WTC11 (cell line): ENCODE results near the gene SPOCK2. TPM values are rescaled to one million over a fixed set of nuclear protein-coding genes. Genes with fewer than 3 reads are reported as not detected.

Experiments used
- ATAC-seq: fragments of 200-7000 bp; cut with Tn5 transposase; 2 replicates; pipeline ENCODE4 v1.10.0; 2021; ENCODE audit warnings: mild to moderate bottlenecking, moderate library complexity
- CTCF ChIA-PET: fragments of 300-600 bp; sonication (Branson Sonifier 250); formaldehyde crosslinking; loops from one replicate; lab custom pipeline; 2021; ENCODE audit warnings: antibody characterized with exemption; lab: Charles Lee
- POLR2A ChIA-PET: fragments of 350-600 bp; sonication (Branson Sonifier 250); formaldehyde crosslinking; loops from one replicate; lab custom pipeline; 2021; ENCODE audit warnings: antibody characterized with exemption; lab: Charles Lee
- DNase-seq: peaks from one replicate; pipeline ENCODE4 v3.0.0; 2021; ENCODE audit warnings: low spot score
- H3K27ac Mint-ChIP-seq: 2 replicates; pipeline ENCODE4 v1.8.0; 2021; ENCODE audit warnings: mixed read lengths
- H3K27me3 Mint-ChIP-seq: 2 replicates; pipeline ENCODE4 v1.8.0; 2021; ENCODE audit warnings: low read depth, mild to moderate bottlenecking, moderate library complexity, mixed read lengths
- H3K36me3 Mint-ChIP-seq: 2 replicates; pipeline ENCODE4 v1.8.0; 2021; ENCODE audit warnings: mixed read lengths
- H3K4me1 Mint-ChIP-seq: 2 replicates; pipeline ENCODE4 v1.8.0; 2022; ENCODE audit warnings: mixed read lengths
- H3K4me3 Mint-ChIP-seq: 2 replicates; pipeline ENCODE4 v1.8.0; 2021; ENCODE audit warnings: mild to moderate bottlenecking, moderate library complexity, mixed read lengths
- H3K9me3 Mint-ChIP-seq: 2 replicates; pipeline ENCODE4 v1.8.0; 2021; ENCODE audit warnings: mixed read lengths
- ATF1 ChIP-seq: sonication (generic); formaldehyde crosslinking; IDR thresholded peaks from 2 replicates; pipeline ENCODE4 v1.8.1; 2023; ENCODE audit warnings: mild to moderate bottlenecking, moderate library complexity, missing genetic modification reagents
- ELF4 ChIP-seq: sonication (generic); formaldehyde crosslinking; IDR thresholded peaks from 2 replicates; pipeline ENCODE4 v1.8.1; 2022; ENCODE audit warnings: low read depth, mild to moderate bottlenecking, moderate library complexity, missing genetic modification reagents
- ETV6 ChIP-seq: sonication (generic); formaldehyde crosslinking; IDR thresholded peaks from 2 replicates; pipeline ENCODE4 v1.8.1; 2022; ENCODE audit warnings: mild to moderate bottlenecking, missing genetic modification reagents
- GTF2I ChIP-seq: fragments of 250-450 bp; sonication (Bioruptor Pico); conservative IDR thresholded peaks from 2 replicates; pipeline ENCODE4 v1.4.0; 2021; ENCODE audit warnings: mild to moderate bottlenecking
- MXD4 ChIP-seq: fragments of 250-450 bp; sonication (Bioruptor Pico); IDR thresholded peaks from 2 replicates; pipeline ENCODE4 v1.8.0; 2021; ENCODE audit warnings: mild to moderate bottlenecking, moderate library complexity, borderline replicate concordance
- MYBL2 ChIP-seq: sonication (generic); formaldehyde crosslinking; IDR thresholded peaks from 2 replicates; pipeline ENCODE4 v1.8.1; 2023; ENCODE audit warnings: mild to moderate bottlenecking, moderate library complexity, missing genetic modification reagents
- NFYB ChIP-seq: sonication (generic); formaldehyde crosslinking; conservative IDR thresholded peaks from 2 replicates; pipeline ENCODE4 v1.8.0; 2022; ENCODE audit warnings: low read depth, missing genetic modification reagents
- RELA ChIP-seq: sonication (generic); formaldehyde crosslinking; IDR thresholded peaks from 2 replicates; pipeline ENCODE4 v1.8.1; 2022; ENCODE audit warnings: missing genetic modification reagents, mild to moderate bottlenecking, borderline replicate concordance
- SP1 ChIP-seq: sonication (generic); formaldehyde crosslinking; conservative IDR thresholded peaks from 2 replicates; pipeline ENCODE4 v1.8.1; 2022; ENCODE audit warnings: missing genetic modification reagents
- TCF7 ChIP-seq: sonication (generic); formaldehyde crosslinking; IDR thresholded peaks from 2 replicates; pipeline ENCODE4 v1.8.0; 2022; ENCODE audit warnings: mild to moderate bottlenecking, low read depth, missing genetic modification reagents, moderate library complexity
- TEAD4 ChIP-seq: sonication (generic); formaldehyde crosslinking; IDR thresholded peaks from 2 replicates; pipeline ENCODE4 v1.8.0; 2022; ENCODE audit warnings: mild to moderate bottlenecking, missing genetic modification reagents
- ZNF232 ChIP-seq: sonication (generic); formaldehyde crosslinking; IDR thresholded peaks from 2 replicates; pipeline ENCODE4 v1.8.0; 2022; ENCODE audit warnings: mild to moderate bottlenecking, missing genetic modification reagents
- ZNF317 ChIP-seq: sonication (generic); formaldehyde crosslinking; IDR thresholded peaks from 2 replicates; pipeline ENCODE4 v1.8.1; 2023; ENCODE audit warnings: low read depth, mild to moderate bottlenecking, moderate library complexity, missing genetic modification reagents, borderline replicate concordance
- ZNF423 ChIP-seq: fragments of 250-450 bp; sonication (Bioruptor Pico); IDR thresholded peaks from 2 replicates; pipeline ENCODE4 v2.1.2; 2022; ENCODE audit warnings: mild to moderate bottlenecking, moderate library complexity
- total RNA-seq: library from RNA; stranded (reverse); gene quantifications from 3 replicates; pipeline ENCODE4 v1.2.3, GENCODE V29; 2021
- TF ChIP-seq, protein P1 (sequence below): sonication (generic); formaldehyde crosslinking; IDR thresholded peaks from 2 replicates; pipeline ENCODE4 v1.8.0; 2023; ENCODE audit warnings: missing genetic modification reagents, mild to moderate bottlenecking, borderline replicate concordance
- TF ChIP-seq, protein P2 (sequence below): sonication (generic); formaldehyde crosslinking; IDR thresholded peaks from 2 replicates; pipeline ENCODE4 v1.8.1; 2022; ENCODE audit warnings: mild to moderate bottlenecking, moderate library complexity, missing genetic modification reagents
- TF ChIP-seq, protein P3 (sequence below): fragments of 250-450 bp; sonication (Bioruptor Pico); IDR thresholded peaks from 2 replicates; pipeline ENCODE4 v1.8.0; 2021; ENCODE audit warnings: mild to moderate bottlenecking

Gene SPOCK2
- total RNA-seq, 1 experiment from 2014 or later = 4.7 TPM

DNA sequence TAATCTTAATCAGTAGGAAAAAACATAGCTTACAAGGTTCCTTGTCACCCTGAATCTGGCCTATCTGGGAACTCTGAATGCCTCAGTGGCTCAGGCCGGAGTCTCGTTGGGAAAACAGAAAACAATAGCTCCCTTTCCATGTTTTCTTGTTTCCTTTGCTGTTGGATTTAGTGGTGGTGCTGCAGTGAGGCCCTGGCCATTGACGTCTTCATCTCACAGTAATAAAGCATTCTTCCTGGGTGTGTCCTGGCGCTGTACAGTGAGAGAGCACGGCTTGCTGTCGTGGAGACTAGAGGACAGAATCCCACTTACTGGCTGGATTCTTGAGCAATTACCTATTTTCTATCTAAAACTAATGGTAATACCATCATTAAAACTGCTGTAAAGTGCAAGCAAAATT lies 1.3 kb upstream of the SPOCK2 start:
- DNase-seq (no peak), ATAC-seq (no peak)
- Mint-ChIP-seq H3K27ac (no peak overlapping the region), H3K9me3 (no peaks in the 10 kb centered on the region), H3K27me3 (peaks cover 54% of the 10 kb centered on the region), H3K36me3 (no peaks in the 10 kb centered on the region), H3K4me3 (no peak overlapping the region), H3K4me1 (peaks cover 24% of the 10 kb centered on the region)
- POLR2A ChIA-PET = interaction anchor here (0.7 to 1.5 kb wide), 3 partner anchors 126 to 184 kb away, joined by 3 to 4 read pairs (median 3); partner anchors contain the start of genes ANAPC16, ASCC1 and DDIT4
- CTCF ChIA-PET = interaction anchor here (1.1 to 3.8 kb wide), 8 partner anchors 13 to 243 kb away, joined by 3 to 32 read pairs (median 4); no protein-coding TSS in a partner anchor
- TF ChIP-seq RELA (no peak), ELF4 (no peak), ZNF317 (CRISPR knock-in tag) (no peak), ZNF423 (CRISPR knock-in tag) (no peak), ETV6 (no peak), MYBL2 (no peak), GTF2I (CRISPR knock-in tag) (no peak), ZNF232 (CRISPR knock-in tag) (no peak), NFYB (CRISPR knock-in tag) (no peak), TEAD4 (CRISPR knock-in tag) (no peak), TCF7 (CRISPR knock-in tag) (no peak), MXD4 (CRISPR knock-in tag) (no peak), ATF1 (CRISPR knock-in tag) (no peak), SP1 (CRISPR knock-in tag) (no peak)
- TF ChIP-seq, protein P1, sequence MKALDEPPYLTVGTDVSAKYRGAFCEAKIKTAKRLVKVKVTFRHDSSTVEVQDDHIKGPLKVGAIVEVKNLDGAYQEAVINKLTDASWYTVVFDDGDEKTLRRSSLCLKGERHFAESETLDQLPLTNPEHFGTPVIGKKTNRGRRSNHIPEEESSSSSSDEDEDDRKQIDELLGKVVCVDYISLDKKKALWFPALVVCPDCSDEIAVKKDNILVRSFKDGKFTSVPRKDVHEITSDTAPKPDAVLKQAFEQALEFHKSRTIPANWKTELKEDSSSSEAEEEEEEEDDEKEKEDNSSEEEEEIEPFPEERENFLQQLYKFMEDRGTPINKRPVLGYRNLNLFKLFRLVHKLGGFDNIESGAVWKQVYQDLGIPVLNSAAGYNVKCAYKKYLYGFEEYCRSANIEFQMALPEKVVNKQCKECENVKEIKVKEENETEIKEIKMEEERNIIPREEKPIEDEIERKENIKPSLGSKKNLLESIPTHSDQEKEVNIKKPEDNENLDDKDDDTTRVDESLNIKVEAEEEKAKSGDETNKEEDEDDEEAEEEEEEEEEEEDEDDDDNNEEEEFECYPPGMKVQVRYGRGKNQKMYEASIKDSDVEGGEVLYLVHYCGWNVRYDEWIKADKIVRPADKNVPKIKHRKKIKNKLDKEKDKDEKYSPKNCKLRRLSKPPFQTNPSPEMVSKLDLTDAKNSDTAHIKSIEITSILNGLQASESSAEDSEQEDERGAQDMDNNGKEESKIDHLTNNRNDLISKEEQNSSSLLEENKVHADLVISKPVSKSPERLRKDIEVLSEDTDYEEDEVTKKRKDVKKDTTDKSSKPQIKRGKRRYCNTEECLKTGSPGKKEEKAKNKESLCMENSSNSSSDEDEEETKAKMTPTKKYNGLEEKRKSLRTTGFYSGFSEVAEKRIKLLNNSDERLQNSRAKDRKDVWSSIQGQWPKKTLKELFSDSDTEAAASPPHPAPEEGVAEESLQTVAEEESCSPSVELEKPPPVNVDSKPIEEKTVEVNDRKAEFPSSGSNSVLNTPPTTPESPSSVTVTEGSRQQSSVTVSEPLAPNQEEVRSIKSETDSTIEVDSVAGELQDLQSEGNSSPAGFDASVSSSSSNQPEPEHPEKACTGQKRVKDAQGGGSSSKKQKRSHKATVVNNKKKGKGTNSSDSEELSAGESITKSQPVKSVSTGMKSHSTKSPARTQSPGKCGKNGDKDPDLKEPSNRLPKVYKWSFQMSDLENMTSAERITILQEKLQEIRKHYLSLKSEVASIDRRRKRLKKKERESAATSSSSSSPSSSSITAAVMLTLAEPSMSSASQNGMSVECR (CRISPR knock-in tag) = no peak
- TF ChIP-seq, protein P2, sequence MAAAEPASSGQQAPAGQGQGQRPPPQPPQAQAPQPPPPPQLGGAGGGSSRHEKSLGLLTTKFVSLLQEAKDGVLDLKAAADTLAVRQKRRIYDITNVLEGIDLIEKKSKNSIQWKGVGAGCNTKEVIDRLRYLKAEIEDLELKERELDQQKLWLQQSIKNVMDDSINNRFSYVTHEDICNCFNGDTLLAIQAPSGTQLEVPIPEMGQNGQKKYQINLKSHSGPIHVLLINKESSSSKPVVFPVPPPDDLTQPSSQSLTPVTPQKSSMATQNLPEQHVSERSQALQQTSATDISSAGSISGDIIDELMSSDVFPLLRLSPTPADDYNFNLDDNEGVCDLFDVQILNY (CRISPR knock-in tag) = no peak
- TF ChIP-seq, protein P3, sequence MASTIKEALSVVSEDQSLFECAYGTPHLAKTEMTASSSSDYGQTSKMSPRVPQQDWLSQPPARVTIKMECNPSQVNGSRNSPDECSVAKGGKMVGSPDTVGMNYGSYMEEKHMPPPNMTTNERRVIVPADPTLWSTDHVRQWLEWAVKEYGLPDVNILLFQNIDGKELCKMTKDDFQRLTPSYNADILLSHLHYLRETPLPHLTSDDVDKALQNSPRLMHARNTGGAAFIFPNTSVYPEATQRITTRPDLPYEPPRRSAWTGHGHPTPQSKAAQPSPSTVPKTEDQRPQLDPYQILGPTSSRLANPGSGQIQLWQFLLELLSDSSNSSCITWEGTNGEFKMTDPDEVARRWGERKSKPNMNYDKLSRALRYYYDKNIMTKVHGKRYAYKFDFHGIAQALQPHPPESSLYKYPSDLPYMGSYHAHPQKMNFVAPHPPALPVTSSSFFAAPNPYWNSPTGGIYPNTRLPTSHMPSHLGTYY = no peak

DNA sequence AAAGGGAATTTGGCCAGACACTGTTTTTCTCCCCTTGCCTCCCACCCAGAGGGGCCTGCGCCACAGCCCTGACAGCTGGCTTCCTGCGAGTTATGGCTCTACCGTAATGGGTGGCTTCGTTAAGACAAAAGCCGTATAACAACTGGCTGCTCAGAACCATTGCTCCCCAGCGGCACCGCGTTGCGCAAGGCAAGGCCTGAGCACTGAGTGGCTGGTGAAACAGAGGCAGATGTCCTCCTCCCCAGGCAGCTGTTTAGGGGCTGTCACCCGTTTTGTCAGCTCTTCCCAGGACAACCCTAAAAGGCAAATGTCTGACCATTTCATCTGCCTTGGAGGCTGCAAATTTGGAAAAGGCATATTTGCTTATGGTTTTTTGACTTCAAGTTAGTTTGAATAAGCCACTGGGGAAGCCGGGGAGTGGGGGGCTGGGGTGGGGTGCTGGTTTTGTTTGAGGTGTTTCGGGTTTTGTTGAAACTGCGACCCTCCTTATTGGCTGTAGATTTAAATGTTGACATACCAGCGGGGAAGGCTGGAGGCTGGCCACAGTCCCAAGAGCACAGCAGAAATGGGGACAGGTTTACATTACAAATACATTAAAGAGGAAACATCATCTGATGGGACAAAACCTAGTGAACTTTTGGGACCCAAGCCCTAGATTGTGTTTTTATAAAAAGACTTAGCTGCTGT lies 681 bp upstream of the SPOCK2 start:
- peaks cover 55% of the 10 kb centered on the region for H3K27me3 Mint-ChIP-seq
- TF ChIP-seq TEAD4 (CRISPR knock-in tag) = no peak
- TF ChIP-seq, all 79 proteins: peak for 0
- H3K4me1 Mint-ChIP-seq = peaks cover 24% of the 10 kb centered on the region
- H3K36me3 Mint-ChIP-seq = no peaks in the 10 kb centered on the region
- DNase-seq = peak; percentile 39
- ChIA-PET POLR2A (interaction anchor here (0.7 to 1.7 kb wide), 4 partner anchors 126 to 185 kb away, joined by 3 to 6 read pairs (median 4); partner anchors contain the start of genes ANAPC16, ASCC1 and DDIT4), CTCF (interaction anchor here (0.7 to 3.8 kb wide), 10 partner anchors 19 to 480 kb away, joined by 3 to 32 read pairs (median 4); no protein-coding TSS in a partner anchor)
- H3K27ac Mint-ChIP-seq = no peak overlapping the region
- H3K9me3 Mint-ChIP-seq = no peaks in the 10 kb centered on the region
- peak overlapping the region; percentile 82 for H3K4me3 Mint-ChIP-seq
- ATAC-seq = peak; percentile 23
